GM23248 (cell line): ENCODE results near the gene CLCNKA. TPM values are rescaled to one million over a fixed set of nuclear protein-coding genes. Genes with fewer than 3 reads are reported as not detected.
A peak's percentile ranks its signal among the peaks of the same experiment; 100 is the strongest.
"Not testable (repeated sequence)": the region's sequence is repeated elsewhere in the genome, so short reads cannot be mapped to it uniquely, and the experiment has no call there.

Experiments
- DNase-seq: peaks from one replicate; pipeline ENCODE4 v3.0.0-alpha.2; 2015
- H2AFZ ChIP-seq: fragments of 200-600 bp; sonication (generic); 2 replicates; pipeline ENCODE4 v1.6.1; 2016; ENCODE audit warnings: antibody characterized with exemption
- H3F3A ChIP-seq: fragments of 200-600 bp; sonication (generic); 2 replicates; pipeline ENCODE4 v1.6.1; 2016; ENCODE audit warnings: mild to moderate bottlenecking, antibody characterized with exemption, mixed run types; ENCODE audit not compliant: insufficient read depth
- H3K27ac ChIP-seq: fragments of 200-600 bp; sonication (generic); 2 replicates; pipeline ENCODE4 v1.5.1; 2016; ENCODE audit warnings: mild to moderate bottlenecking
- H3K27me3 ChIP-seq: fragments of 200-600 bp; sonication (generic); replicated peaks from 2 replicates; pipeline ENCODE4 v1.6.1; 2016; ENCODE audit warnings: mild to moderate bottlenecking; ENCODE audit not compliant: insufficient read depth
- H3K36me3 ChIP-seq: fragments of 200-600 bp; sonication (generic); 2 replicates; pipeline ENCODE4 v1.6.1; 2016; ENCODE audit warnings: low read depth, mild to moderate bottlenecking
- H3K4me1 ChIP-seq: fragments of 200-600 bp; sonication (generic); 2 replicates; pipeline ENCODE4 v1.6.1; 2016; ENCODE audit warnings: mild to moderate bottlenecking; ENCODE audit not compliant: insufficient read depth
- H3K4me2 ChIP-seq: fragments of 200-600 bp; sonication (generic); one replicate; pipeline ENCODE4 v1.6.1; 2016; ENCODE audit warnings: mild to moderate bottlenecking; ENCODE audit not compliant: unreplicated experiment
- H3K4me3 ChIP-seq: fragments of 200-600 bp; sonication (generic); 2 replicates; pipeline ENCODE4 v1.5.1; 2016; ENCODE audit warnings: mild to moderate bottlenecking
- H3K79me2 ChIP-seq: fragments of 200-600 bp; sonication (generic); 2 replicates; pipeline ENCODE4 v1.6.1; 2016; ENCODE audit warnings: mild to moderate bottlenecking; ENCODE audit not compliant: insufficient read depth
- H3K9ac ChIP-seq: fragments of 200-600 bp; sonication (generic); 2 replicates; pipeline ENCODE4 v1.6.1; 2016; ENCODE audit warnings: mild to moderate bottlenecking
- H3K9me2 ChIP-seq: fragments of 200-600 bp; sonication (generic); 2 replicates; pipeline ENCODE4 v1.6.1; 2016; ENCODE audit warnings: mixed run types, mild to moderate bottlenecking, moderate library complexity; ENCODE audit not compliant: insufficient read depth
- H3K9me3 ChIP-seq: fragments of 200-600 bp; sonication (generic); one replicate; pipeline ENCODE4 v1.6.1; 2017; ENCODE audit warnings: low read depth
- H4K20me1 ChIP-seq: fragments of 200-600 bp; sonication (generic); 2 replicates; pipeline ENCODE4 v1.6.0; 2016; ENCODE audit not compliant: insufficient read depth
- EZH2 ChIP-seq: fragments of 200-600 bp; sonication (generic); IDR thresholded peaks from 2 replicates; pipeline ENCODE4 v1.6.1; 2018; ENCODE audit warnings: antibody characterized with exemption, mild to moderate bottlenecking; ENCODE audit not compliant: insufficient read depth, poor library complexity, severe bottlenecking
- EZH2phosphoT487 ChIP-seq: fragments of 200-600 bp; sonication (generic); IDR thresholded peaks from 2 replicates; pipeline ENCODE4 v1.6.1; 2018; ENCODE audit warnings: antibody characterized with exemption, moderate library complexity, mild to moderate bottlenecking, low read depth; ENCODE audit not compliant: insufficient read depth
- WGBS, 2 experiments: methylation state at CpG; one replicate each; pipeline ENCODE4 v1.1.6; 2015 to 2017; ENCODE audit warnings: low lambda C conversion rate in 2 of 2, low coverage in 1 of 2; ENCODE audit errors: missing lambda C conversion rate in 2 of 2; 5-methylcytosine and 5-hydroxymethylcytosine counted together
- in situ Hi-C: fragments of 300-500 bp; cut with MboI; formaldehyde crosslinking; loops from 2 replicates; pipeline ENCODE4 v1.15.0; 2020
- polyA plus RNA-seq: library from polyadenylated mRNA; unstranded; fragments of >200 nt; fragmentation: Nextera tagmentation; extraction: Ambion mirVana; gene quantifications from 2 replicates; pipeline ENCODE4 v1.2.1, GENCODE V29; 2016
- total RNA-seq: library from RNA; depleted of rRNA; stranded (reverse); fragments of >200 nt; shearing (Covaris generic); gene quantifications from 2 replicates; pipeline ENCODE4 v1.2.3, GENCODE V29; 2014

The CLCNKA gene
- total and polyA plus RNA-seq, 2 experiments from 2014 or later = not detected

DNA sequence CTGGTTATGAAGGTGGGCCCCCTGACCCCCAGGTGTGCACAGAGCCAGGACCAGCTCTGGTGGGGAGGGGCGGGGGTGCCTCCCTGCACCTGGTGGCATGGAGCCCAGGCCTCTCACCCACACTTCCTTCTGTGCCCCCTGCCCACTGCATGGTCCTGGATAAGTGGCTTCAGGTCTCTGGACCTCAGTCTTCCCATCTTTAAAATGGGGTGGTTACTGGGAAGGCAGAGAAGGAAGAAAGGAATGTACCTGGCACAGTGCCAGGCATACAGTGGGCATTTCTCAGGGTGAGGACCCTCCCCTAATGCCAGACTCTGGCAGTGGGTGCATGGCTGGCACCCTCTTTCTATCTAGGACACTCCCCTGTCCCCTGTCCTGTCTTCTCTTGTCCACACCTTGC is 7.5 kb downstream of the CLCNKA start:
- WGBS, 2 experiments = 100% methylated on average over 1 of the region's 1 CpG
- Histone ChIP-seq H3K4me3 (no peak overlapping the region), H3K27me3 (no peaks in the 10 kb centered on the region), H3F3A (no peaks in the 10 kb centered on the region), H3K27ac (no peak overlapping the region), H3K9me2 (no peaks in the 10 kb centered on the region), H3K4me1 (no peaks in the 10 kb centered on the region), H2AFZ (no peak overlapping the region), H3K4me2 (no peak overlapping the region), H3K36me3 (no peaks in the 10 kb centered on the region), H4K20me1 (no peaks in the 10 kb centered on the region), H3K79me2 (no peaks in the 10 kb centered on the region), H3K9ac (no peak overlapping the region), H3K9me3 (no peaks in the 10 kb centered on the region)
- DNase-seq = no peak
- in situ Hi-C loops = no loop called here
- TF ChIP-seq EZH2phosphoT487 = no peak
- TF ChIP-seq EZH2 = no peak

DNA sequence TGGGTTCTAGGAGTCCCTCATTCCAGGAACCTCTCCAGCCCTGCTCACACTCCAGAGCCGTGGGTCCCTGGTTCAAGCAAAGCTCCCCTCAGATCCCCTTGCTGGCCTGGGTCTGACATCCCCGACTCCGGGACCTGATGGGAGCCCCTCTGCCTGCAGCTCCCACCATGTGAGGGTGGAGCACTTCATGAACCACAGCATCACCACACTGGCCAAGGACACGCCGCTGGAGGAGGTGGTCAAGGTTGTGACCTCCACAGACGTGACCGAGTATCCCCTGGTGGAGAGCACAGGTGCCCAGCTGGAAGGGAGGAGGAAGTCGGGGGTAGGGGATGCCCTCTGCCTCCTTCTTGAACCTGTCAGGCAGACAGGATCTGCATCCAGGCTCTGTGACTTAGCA is 9.7 kb downstream of the CLCNKA start:
- H3F3A ChIP-seq = no peaks in the 10 kb centered on the region
- H3K79me2 ChIP-seq = no peaks in the 10 kb centered on the region
- no peak overlapping the region for H2AFZ ChIP-seq
- 97% methylated on average over 7 to 8 of the region's 8 CpGs for WGBS, 2 experiments
- no peak overlapping the region for H3K27ac ChIP-seq
- H3K4me3 ChIP-seq = no peak overlapping the region
- H3K9ac ChIP-seq = no peak overlapping the region
- no peaks in the 10 kb centered on the region for H3K36me3 ChIP-seq
- in situ Hi-C loops = no loop called here
- no peaks in the 10 kb centered on the region for H4K20me1 ChIP-seq
- H3K9me2 ChIP-seq = no peaks in the 10 kb centered on the region
- H3K4me2 ChIP-seq = no peak overlapping the region
- TF ChIP-seq EZH2 = no peak
- TF ChIP-seq EZH2phosphoT487 = no peak
- no peaks in the 10 kb centered on the region for H3K27me3 ChIP-seq
- no peaks in the 10 kb centered on the region for H3K4me1 ChIP-seq
- no peaks in the 10 kb centered on the region for H3K9me3 ChIP-seq
- no peak for DNase-seq

DNA sequence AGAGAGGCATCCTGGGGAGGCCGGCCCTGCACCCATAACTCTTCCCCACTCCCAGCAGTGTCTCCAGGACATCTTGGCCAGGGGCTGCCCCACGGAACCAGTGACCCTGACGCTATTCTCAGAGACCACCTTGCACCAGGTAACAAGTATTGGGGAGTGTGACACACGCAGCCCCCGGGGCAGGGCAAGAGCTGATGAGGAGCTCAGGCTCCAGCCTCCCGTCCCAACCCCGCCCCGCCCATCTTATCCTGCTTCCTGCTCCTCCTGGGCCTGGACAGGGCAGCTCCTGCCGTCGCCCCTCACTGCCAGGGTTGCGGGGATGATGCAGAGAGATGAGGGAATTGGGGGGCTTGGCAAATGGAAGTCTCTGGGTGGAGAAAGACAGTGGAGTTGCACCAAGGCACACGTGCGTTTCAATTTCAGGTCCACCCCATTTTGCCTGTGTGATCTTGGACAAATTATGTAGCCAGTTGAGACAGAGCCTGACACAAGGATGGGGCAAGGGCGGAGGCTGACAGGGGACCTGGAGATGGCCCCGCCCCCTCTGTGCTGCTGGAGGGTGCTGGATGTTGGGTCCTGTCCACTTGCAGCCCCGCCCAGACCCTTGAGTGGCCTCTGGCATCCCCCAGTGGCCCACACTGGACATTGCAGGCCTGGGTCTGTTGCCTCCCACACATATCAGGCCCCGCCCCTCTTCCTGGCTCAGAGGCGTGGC is 10.7 kb downstream of the CLCNKA start:
- no peaks in the 10 kb centered on the region for H3F3A ChIP-seq
- H3K27ac ChIP-seq = no peak overlapping the region
- no peak overlapping the region for H3K4me2 ChIP-seq
- H2AFZ ChIP-seq = peak overlapping the region; percentile 42; the same call in 1 of the 2 replicates
- no peaks in the 10 kb centered on the region for H3K9me3 ChIP-seq
- no peak overlapping the region for H3K4me3 ChIP-seq
- TF ChIP-seq EZH2phosphoT487 (no peak), EZH2 (no peak)
- no peak overlapping the region for H3K9ac ChIP-seq
- H3K4me1 ChIP-seq = no peaks in the 10 kb centered on the region
- in situ Hi-C loops = no loop called here
- WGBS, 2 experiments = 37 to 44% methylated on average over 17 to 18 of the region's 18 CpGs
- no peaks in the 10 kb centered on the region for H4K20me1 ChIP-seq
- peak; percentile 96 for DNase-seq
- no peaks in the 10 kb centered on the region for H3K9me2 ChIP-seq
- no peaks in the 10 kb centered on the region for H3K36me3 ChIP-seq
- H3K27me3 ChIP-seq = no peaks in the 10 kb centered on the region
- H3K79me2 ChIP-seq = no peaks in the 10 kb centered on the region

DNA sequence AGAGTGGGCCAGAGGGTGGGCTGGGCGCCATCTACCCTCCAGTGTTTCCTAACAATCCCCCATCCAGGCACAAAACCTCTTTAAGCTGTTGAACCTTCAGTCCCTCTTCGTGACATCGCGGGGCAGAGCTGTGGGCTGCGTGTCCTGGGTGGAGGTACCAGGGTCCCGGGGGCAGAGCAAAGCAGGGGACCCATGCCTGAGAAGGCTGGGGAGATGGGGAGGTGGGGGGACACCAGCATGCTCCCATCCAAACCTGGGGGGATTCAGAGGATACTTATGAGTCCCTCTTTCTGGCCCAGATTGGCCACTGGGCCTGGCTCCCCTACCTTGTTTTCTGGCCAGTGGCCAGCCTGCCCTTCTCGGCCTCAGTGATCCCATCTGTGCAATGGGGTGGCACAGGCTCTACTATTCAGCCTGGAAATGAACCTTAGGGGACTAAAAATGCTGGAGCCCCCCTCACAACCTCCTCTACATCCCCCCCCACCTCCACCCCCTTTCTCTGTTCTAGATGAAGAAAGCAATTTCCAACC is 11.3 kb downstream of the CLCNKA start:
- in situ Hi-C loops, H3K27ac ChIP-seq, DNase-seq, H3K36me3 ChIP-seq, H3K9ac ChIP-seq, H2AFZ ChIP-seq, H3K27me3 ChIP-seq, H3K9me2 ChIP-seq, H3K4me1 ChIP-seq, H3K79me2 ChIP-seq, H3K4me2 ChIP-seq, H3K4me3 ChIP-seq, H3K9me3 ChIP-seq, H4K20me1 ChIP-seq, H3F3A ChIP-seq: not testable (repeated sequence)
- WGBS, 2 experiments = 62 to 63% methylated on average over 6 to 7 of the region's 7 CpGs

DNA sequence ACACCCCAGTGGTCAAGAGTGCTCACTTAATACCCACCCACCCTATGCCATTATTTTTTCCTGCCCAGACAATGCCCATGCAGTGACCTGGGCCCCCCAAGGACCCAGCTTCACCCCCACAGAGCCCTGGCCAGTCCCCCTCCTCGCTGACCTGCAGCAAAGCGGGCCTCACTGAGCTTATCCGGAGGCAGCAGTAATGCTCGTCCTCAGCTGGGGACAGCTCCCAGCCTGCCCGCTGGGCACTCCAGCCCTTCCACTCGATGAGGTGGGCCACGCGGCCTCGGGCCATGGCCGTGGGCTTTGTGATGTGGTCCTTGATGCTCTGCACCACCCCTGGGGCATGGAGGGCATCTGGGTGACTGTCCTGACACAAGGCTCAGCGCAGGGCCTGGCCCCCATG is 14.6 kb downstream of the CLCNKA start:
- H3K4me2 ChIP-seq, H3K4me1 ChIP-seq, H3K36me3 ChIP-seq, H3K4me3 ChIP-seq, DNase-seq, H3K27me3 ChIP-seq, H3K79me2 ChIP-seq, H3K9me2 ChIP-seq, H3K27ac ChIP-seq, H3K9ac ChIP-seq, H2AFZ ChIP-seq, H3F3A ChIP-seq, H4K20me1 ChIP-seq, in situ Hi-C loops, H3K9me3 ChIP-seq: not testable (repeated sequence)
- whole genome bisulfite sequencing, 2 experiments = 80 to 82% methylated on average over 11 of the region's 11 CpGs
